ENCODE data around the gene LTBP3.

DNA sequence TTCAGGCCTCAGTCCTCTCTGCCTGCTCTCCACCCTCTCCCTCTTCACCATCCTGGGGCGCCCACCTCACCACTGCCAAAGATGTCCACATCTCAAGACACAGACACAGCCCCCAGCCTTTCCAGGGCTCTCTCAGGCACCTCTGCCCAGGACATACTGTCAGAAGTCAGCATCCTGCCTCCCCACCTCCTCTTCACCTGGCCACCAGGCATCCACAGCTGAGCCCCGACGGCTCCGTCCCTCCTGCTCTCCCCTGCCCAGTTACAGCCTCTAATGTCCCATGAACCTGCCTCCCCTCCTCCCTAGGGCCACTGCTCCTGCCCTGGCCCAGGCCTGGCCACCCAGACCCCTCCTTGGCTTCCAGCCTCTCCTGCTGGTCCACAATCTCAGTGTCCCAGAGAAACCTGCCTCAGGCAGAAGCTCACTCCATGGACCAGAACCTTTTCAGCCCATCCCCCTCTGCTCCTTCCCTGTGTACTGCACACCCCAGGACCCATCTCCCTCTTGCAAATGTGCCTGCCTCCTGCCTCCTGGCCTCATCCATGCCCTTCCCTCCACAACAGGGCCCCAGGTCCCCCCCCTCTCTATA lies 3.2 kb downstream of the LTBP3 start:
- TF ChIP-seq, protein P1, sequence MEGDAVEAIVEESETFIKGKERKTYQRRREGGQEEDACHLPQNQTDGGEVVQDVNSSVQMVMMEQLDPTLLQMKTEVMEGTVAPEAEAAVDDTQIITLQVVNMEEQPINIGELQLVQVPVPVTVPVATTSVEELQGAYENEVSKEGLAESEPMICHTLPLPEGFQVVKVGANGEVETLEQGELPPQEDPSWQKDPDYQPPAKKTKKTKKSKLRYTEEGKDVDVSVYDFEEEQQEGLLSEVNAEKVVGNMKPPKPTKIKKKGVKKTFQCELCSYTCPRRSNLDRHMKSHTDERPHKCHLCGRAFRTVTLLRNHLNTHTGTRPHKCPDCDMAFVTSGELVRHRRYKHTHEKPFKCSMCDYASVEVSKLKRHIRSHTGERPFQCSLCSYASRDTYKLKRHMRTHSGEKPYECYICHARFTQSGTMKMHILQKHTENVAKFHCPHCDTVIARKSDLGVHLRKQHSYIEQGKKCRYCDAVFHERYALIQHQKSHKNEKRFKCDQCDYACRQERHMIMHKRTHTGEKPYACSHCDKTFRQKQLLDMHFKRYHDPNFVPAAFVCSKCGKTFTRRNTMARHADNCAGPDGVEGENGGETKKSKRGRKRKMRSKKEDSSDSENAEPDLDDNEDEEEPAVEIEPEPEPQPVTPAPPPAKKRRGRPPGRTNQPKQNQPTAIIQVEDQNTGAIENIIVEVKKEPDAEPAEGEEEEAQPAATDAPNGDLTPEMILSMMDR (IDR thresholded peaks at IDR 0.05) = no peak
- TF ChIP-seq POLR2A (IDR thresholded peaks at IDR 0.05) = no peak

Measured in heart left ventricle (tissue), 13 donors.